ENCODE data around the gene TGFBR1.

DNA sequence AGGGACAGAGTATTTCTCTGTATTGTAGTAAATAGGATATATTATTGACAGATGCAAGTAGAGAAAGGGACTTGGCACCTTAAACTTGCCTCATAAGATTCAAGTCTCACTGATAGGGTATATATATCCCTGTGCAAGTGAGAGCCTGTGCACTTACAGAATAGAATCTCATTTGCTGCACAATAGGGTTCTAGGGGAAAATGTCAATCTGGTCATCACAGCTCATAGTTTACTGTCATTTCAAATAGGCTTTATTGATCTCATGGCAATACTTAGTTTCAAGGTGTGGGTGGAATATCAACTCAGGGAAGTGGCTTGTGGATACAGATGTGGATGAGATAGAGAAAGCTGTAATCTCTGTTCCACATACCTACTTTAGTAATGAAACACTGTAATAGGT, 42.3 kb downstream of the TGFBR1 start:
- no peak for TF ChIP-seq POLR2AphosphoS5 (IDR thresholded peaks at IDR 0.05)
- TF ChIP-seq, protein P1, sequence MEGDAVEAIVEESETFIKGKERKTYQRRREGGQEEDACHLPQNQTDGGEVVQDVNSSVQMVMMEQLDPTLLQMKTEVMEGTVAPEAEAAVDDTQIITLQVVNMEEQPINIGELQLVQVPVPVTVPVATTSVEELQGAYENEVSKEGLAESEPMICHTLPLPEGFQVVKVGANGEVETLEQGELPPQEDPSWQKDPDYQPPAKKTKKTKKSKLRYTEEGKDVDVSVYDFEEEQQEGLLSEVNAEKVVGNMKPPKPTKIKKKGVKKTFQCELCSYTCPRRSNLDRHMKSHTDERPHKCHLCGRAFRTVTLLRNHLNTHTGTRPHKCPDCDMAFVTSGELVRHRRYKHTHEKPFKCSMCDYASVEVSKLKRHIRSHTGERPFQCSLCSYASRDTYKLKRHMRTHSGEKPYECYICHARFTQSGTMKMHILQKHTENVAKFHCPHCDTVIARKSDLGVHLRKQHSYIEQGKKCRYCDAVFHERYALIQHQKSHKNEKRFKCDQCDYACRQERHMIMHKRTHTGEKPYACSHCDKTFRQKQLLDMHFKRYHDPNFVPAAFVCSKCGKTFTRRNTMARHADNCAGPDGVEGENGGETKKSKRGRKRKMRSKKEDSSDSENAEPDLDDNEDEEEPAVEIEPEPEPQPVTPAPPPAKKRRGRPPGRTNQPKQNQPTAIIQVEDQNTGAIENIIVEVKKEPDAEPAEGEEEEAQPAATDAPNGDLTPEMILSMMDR (IDR thresholded peaks at IDR 0.05) = no peak
- TF ChIP-seq POLR2A (IDR thresholded peaks at IDR 0.05) = no peak
- TF ChIP-seq EP300 (IDR thresholded peaks at IDR 0.05) = no peak

Data from gastroesophageal sphincter (tissue), 3 donors.